SKM-1 treated with dmso at 0.1 percent for 144 hours (cell line): ENCODE results near the gene ZCWPW1.
"Not testable (repeated sequence)": the region's sequence is repeated elsewhere in the genome, so short reads cannot be mapped to it uniquely, and the experiment has no call there.

Experiments used
- DNase-seq: peaks from one replicate; lab custom pipeline; 2025; ENCODE audit not compliant: unreplicated experiment; lab: John Stamatoyannopoulos, UW

Gene ZCWPW1

DNA sequence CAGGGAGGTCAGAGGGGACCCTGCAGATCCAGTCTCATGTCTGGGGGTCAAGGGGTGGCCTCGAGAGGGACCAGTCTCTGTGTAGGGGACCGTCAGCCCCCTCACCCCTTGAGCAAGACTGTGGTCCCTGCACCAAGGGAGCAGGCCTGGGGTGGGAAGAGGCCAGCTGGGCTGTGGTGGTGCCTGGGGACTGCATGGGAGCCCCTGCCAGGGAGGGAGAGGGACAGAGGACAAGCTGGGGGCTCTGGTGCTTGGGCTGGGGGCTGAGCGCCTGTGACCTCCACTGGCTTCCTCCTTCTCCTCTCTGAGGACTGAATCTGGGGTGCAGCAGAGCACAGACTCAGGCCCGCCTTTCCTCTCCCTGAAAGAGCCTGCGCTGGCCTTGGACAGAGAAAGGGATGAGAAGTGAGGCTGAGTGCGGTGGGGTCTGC, 71.4 kb downstream of the ZCWPW1 start:
- no peak for DNase-seq

DNA sequence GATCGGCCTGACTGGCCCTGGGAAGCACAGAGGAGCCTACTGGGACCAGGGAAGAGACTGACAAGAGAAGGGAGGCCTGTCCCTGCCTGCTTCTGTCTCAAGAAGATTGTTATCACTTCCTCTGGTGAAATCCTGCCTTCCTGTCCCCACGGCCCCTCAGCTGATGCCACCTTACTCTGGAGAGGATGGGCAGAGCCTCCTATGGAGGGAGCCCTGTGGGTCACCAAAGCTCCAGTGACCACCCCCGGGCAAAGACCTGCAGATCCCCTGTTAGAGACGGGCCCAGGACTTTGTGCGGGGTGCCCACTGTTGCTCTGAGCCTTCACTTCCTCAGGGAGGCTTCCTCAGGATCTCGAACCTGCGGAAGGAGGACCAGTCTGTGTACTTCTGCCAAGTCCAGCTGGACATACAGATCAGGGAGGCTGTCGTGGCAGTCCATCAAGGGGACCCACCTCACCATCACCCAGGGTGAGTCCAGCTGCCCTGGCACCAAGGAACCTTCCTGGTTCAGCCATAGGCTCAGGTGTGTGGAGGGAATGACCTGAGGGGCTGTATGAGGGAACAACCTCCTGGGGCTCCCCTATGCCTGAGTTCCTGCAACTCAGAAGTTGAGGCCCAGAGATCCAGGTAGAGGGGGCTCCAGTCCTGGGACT, 72.0 kb downstream of the ZCWPW1 start:
- DNase-seq, result no peak

DNA sequence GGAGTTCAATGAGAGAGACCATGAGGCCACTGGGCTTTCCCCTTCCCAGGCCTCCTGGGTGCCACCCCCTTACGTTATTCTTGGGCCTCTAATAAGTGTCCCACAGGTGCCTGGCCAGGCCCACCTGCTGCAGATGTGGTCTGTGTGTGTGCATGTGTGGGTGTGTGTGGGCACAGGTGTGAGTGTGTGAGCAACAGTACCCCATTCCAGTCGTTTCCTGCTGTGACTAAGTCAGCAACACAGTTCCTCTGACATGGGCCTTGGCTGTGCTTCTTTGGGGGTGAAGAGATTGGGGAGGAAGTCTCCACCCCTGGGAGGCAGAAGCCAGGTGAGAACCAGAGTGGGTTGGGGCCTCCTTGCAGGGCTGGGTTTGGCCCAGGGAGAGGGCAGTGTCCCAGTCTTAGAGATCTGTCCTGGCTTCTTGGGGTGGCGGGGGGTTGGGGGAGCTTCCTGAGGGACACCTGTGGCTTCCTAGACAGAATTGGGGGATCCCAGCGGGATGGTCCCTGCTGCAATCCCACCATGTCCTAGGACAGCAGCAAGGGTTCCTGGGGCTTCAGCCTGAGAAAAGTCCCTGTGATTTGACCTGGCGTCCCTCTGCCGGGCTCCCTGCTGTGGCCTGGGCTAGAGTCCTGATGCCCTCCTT, 74.7 kb downstream of the ZCWPW1 start:
- no peak for DNase-seq

DNA sequence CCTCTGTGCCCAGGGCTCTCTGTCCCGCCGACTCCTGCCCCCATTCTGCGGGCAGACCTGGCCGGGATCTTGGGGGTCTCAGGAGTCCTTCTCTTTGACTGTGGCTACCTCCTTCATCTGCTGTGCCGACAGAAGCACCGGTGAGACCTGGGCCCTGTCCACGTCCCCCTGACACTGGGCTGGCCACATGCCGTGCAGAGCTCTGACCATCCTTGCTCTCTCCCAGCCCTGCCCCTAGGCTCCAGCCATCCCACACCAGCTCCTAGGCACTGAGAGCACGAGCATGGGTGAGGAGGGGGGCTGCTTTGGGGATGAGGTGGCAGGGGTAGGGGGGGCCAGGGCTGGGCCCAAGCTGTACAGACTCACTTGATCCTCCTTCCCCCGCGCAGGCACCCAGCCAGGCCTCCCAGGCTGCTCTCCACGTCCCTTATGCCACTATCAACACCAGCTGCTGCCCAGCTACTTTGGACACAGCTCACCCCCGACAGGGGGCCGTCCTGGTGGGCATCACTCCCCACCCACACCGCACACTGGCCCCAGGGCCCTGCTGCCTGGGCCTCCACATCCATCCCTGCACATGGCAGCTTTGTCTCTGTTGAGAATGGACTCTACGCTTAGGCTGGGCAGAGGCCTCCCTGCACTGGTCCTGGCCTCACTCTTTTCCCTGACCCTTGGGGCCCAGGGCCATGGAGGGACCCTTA, 75.4 kb downstream of the ZCWPW1 start:
- DNase-seq, result no peak

DNA sequence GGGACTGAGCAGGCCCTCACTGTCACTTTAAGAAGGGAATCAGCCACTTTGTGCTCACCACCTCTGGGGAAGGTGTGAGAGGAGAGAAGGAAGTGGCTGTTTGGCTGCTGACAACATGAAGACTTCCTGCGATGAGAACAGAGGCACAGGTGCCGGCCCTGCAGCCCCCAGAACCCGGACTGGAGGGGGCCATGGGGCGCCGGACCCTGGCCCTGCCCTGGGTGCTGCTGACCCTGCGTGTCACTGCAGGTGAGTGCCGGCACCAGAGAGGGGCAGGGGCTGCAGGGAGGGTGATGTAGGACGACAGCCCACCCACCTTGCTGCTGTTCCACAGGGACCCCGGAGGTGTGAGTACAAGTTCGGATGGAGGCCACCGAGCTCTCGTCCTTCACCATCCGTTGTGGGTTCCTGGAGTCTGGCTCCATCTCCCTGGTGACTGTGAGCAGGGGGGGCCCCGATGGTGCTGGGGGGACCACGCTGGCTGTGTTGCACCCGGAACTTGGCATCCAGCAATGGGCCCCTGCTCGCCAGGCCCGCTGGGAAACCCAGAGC, 76.2 kb downstream of the ZCWPW1 start:
- not testable (repeated sequence) for DNase-seq

DNA sequence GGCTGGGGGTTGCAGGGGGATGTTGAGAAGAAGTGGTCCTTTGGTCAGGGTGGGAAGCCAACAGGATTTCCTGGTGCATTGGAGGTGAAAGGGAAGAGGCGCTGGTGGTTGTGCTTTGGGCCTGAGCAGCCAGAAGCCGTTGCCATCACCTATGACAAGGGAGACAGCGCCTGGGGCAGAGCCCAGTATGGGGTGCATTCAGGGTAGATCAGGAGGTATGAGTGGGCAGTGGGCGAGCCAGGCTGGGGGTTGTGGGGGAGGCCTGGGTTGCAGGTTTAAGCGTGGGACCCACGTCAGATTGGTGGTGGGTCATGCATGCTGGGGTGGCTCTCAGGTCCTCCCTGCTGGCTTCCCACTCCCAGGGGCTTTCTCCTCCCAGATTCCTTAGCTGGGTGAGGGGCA, 76.8 kb downstream of the ZCWPW1 start:
- DNase-seq, result no peak
